ENCODE data around the gene LRIT1. TPM values are rescaled to one million over a fixed set of nuclear protein-coding genes. Genes with fewer than 3 reads are reported as not detected.

The LRIT1 gene
- total and polyA plus RNA-seq, 2 of the 8 experiments (the other 6 are each of a cell fraction or from before 2014, with no cell fraction given), result 0.03 TPM; not detected in 1

DNA sequence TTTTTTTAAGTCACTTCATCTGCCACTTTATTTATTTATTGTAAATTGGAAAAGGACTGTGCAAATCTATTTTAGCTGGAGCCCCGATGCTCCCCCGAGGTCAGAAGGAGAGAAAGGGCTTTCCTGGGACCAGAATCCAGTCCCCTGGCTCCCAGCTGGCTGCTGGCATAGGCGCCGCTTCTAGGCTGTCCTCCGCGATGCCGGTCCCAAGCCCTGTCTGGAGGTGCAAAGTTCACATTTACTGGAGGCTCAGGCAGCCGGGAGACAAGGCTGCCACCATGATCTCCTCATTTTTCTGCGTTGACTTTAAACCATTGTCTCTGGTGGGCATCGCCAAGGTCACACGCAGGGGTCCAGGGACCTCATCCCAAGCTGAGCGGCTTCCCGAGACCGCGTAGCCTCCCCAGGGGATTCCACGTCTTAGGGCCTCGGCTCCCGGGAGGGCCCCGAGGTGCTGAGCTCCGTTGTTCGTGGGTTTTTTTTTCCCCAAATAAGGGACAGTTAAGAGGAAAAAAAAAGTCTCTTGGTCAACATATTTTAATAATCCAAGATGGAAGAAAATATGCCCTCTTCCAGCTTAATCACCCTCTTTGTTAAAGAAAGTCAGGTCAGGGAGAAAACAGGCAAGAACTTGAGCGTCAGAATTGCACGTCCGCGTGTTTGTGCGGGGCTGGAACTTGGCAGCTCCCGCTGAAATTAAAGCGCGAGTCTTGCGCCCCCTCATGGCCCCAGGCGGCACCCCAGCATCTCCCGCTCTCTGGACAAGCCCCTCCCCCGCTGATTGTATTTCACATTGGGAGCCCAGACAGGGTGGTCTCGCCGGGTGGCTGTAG lies 15.4 kb upstream of the LRIT1 start (continued):
- TF ChIP-seq RXRA (IDR thresholded peaks at IDR 0.05; ENCODE audit: insufficient read depth, low read depth, low read length) (no peak), TCF12 (IDR thresholded peaks at IDR 0.05; ENCODE audit: low read depth, low read length) (no peak), BRCA1 (IDR thresholded peaks at IDR 0.05; ENCODE audit: low read depth, low read length) (no peak), BACH1 (IDR thresholded peaks at IDR 0.05; ENCODE audit: low read length) (no peak), KDM4A (IDR thresholded peaks at IDR 0.05; ENCODE audit: low read depth, low read length, severe bottlenecking) (no peak), USF2 (IDR thresholded peaks at IDR 0.05; ENCODE audit: low read length) (no peak), PHF8 (conservative IDR thresholded peaks at IDR 0.05; ENCODE audit: low read depth, low read length) (no peak), TBP (IDR thresholded peaks at IDR 0.05; ENCODE audit: low read depth, low read length) (no peak), JUN (IDR thresholded peaks at IDR 0.05; ENCODE audit: low read depth, low read length) (no peak), POLR2AphosphoS5 (IDR thresholded peaks at IDR 0.05; ENCODE audit: low read depth, low read length) (no peak), EP300 (IDR thresholded peaks at IDR 0.05; ENCODE audit: borderline replicate concordance in 1 of 2, low read depth in 2 of 2, low read length in 2 of 2) (no peak), RFX5 (IDR thresholded peaks at IDR 0.05; ENCODE audit: borderline replicate concordance, low read depth, low read length) (no peak), SP2 (IDR thresholded peaks at IDR 0.05; ENCODE audit: low read length) (no peak), POLR2A (IDR thresholded peaks at IDR 0.05; ENCODE audit: control extremely low read depth in 1 of 2, low read depth in 2 of 2, low read length in 2 of 2) (no peak), CREB1 (IDR thresholded peaks at IDR 0.05) (0 out of 2 replicates have a peak, but pooled peaks have one; percentile 22), TEAD4 (IDR thresholded peaks at IDR 0.05; ENCODE audit: low read depth, low read length) (0 out of 2 replicates have a peak, but pooled peaks have one; percentile 24), JUND (IDR thresholded peaks at IDR 0.05; ENCODE audit: low read length) (no peak), RNF2 (IDR thresholded peaks at IDR 0.05; ENCODE audit: borderline replicate concordance, low read depth, low read length, missing control alignments, poor library complexity, severe bottlenecking) (no peak), SIRT6 (IDR thresholded peaks at IDR 0.05; ENCODE audit: low read length) (no peak)
